Activated CD4-positive, alpha-beta T cell treated with anti-CD3 and anti-CD28 coated beads, Interleukin-2, amount 50 U/mL, for 4 hours (primary cell): Measurements from ENCODE around the gene THSD7B.
"Not testable (repeated sequence)": the region's sequence is repeated elsewhere in the genome, so short reads cannot be mapped to it uniquely, and the experiment has no call there.

ENCODE experiments used
- DNase-seq, 2 experiments: peaks; one replicate each; pipeline ENCODE4 v3.0.0-alpha.2; 2020

THSD7B gene

GRCh38 chr2:137049518-137049917, 284.2 kb downstream of the THSD7B start:
- no peak for DNase-seq

- no peak for DNase-seq
Measured at GRCh38 chr2:137050949-137051348, 285.6 kb downstream of the THSD7B start.

GRCh38 chr2:137051778-137052398, 286.5 kb downstream of the THSD7B start:
- DNase-seq = no peak

GRCh38 chr2:137056704-137057103, 291.4 kb downstream of the THSD7B start:
- DNase-seq = no peak

- not testable (repeated sequence) for DNase-seq
Measured at GRCh38 chr2:137076111-137076765, 310.9 kb downstream of the THSD7B start.

GRCh38 chr2:137091704-137092103, 326.4 kb downstream of the THSD7B start:
- DNase-seq = no peak

- no peak for DNase-seq
Measured at GRCh38 chr2:137093116-137093515, 327.8 kb downstream of the THSD7B start.

- DNase-seq = no peak
Measured at GRCh38 chr2:137096187-137096586, 330.8 kb downstream of the THSD7B start.

GRCh38 chr2:137096693-137097092, 331.3 kb downstream of the THSD7B start:
- no peak for DNase-seq

- DNase-seq = not testable (repeated sequence)
Measured at GRCh38 chr2:137101814-137102213, 336.5 kb downstream of the THSD7B start.

- DNase-seq = no peak
Measured at GRCh38 chr2:137107904-137108303, 342.6 kb downstream of the THSD7B start.

GRCh38 chr2:137111896-137112295, 346.6 kb downstream of the THSD7B start:
- no peak for DNase-seq

- DNase-seq = no peak
Measured at GRCh38 chr2:137115081-137115794, 349.9 kb downstream of the THSD7B start.

GRCh38 chr2:137115795-137116089, 350.4 kb downstream of the THSD7B start:
- DNase-seq = no peak

- no peak for DNase-seq
Measured at GRCh38 chr2:137117385-137117784, 352.0 kb downstream of the THSD7B start.

GRCh38 chr2:137118140-137118539, 352.8 kb downstream of the THSD7B start:
- DNase-seq = no peak

- no peak for DNase-seq
Measured at GRCh38 chr2:137123226-137123625, 357.9 kb downstream of the THSD7B start.

- DNase-seq = no peak
Measured at GRCh38 chr2:137133225-137133624, 367.9 kb downstream of the THSD7B start.

GRCh38 chr2:137138263-137138662, 372.9 kb downstream of the THSD7B start:
- no peak for DNase-seq

- DNase-seq = no peak
Measured at GRCh38 chr2:137151731-137152130, 386.4 kb downstream of the THSD7B start.

- no peak for DNase-seq
Measured at GRCh38 chr2:137154946-137155345, 389.6 kb downstream of the THSD7B start.

GRCh38 chr2:137155356-137156104, 390.2 kb downstream of the THSD7B start:
- DNase-seq = no peak

- DNase-seq = no peak
Measured at GRCh38 chr2:137156221-137156844, 391.0 kb downstream of the THSD7B start.
